Endometrial microvascular endothelial cells (primary cell): Measurements from ENCODE around the gene HSPBP1. TPM values are rescaled to one million over a fixed set of nuclear protein-coding genes. Genes with fewer than 3 reads are reported as not detected.

Source experiments
- in situ Hi-C: cut with HindIII; loops from 2 replicates; pipeline ENCODE4 v1.10.0; 2017; ENCODE audit warnings: low sequenced_read_pairs, low pct_unique_long_range_greater_than_20kb; ENCODE audit errors: inconsistent ontology term
- total RNA-seq: library from RNA; depleted of rRNA; stranded (reverse); fragments of >200 nt; gene quantifications from one replicate; pipeline ENCODE4 v1.2.3, GENCODE V29; 2015; ENCODE audit errors: inconsistent ontology term

The HSPBP1 gene
- total RNA-seq, 1 donor from 2014 or later = 26.7 TPM

DNA sequence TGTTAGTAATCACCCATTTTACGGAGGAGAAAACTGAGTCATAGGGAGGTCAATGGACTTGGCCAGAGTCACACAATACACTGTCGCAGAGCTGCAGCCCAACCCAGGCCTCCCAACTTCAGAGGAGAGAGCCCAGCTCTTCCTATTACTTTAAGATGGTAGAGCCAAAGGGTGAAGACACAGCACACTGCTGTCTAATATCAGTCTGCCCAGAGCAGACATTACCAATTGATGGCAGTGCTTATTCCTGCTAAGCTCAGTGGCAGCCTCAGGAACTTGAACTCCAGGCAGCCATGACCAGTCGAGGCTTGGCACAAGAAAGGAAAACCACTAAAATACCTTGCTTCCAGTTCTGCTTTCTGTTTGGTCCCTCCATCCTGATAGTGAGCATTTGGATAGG, 26.8 kb upstream of the HSPBP1 start:
- in situ Hi-C loops = no loop called here

DNA sequence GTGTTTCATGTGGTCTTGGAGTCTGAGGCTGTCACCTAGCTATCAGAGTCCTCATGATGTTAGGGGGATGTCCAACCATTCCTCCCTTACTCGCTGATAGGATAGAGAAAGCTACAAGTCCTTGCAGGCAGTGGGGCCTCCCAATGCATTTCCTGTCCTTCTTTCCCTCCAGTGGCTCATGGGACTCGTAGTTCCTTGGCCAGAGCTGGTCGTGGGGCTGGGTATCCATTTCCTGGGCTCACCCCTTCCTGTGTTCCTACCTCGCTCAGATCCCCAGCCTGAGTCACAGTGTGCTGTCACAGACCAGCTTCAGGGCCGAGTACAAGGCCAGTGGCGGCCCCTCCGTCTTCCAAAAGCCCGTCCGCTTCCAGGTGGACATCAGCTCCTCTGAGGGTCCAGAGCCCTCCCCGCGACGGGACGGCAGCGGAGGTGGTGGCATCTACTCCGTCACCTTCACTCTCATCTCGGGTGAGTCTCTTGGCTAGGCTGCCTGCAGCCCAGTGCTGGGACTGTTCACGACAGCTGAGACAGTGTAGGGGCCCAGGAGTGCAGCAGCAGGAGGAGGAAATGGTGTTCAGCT, 26.2 kb upstream of the HSPBP1 start:
- in situ Hi-C loops = no loop called here

DNA sequence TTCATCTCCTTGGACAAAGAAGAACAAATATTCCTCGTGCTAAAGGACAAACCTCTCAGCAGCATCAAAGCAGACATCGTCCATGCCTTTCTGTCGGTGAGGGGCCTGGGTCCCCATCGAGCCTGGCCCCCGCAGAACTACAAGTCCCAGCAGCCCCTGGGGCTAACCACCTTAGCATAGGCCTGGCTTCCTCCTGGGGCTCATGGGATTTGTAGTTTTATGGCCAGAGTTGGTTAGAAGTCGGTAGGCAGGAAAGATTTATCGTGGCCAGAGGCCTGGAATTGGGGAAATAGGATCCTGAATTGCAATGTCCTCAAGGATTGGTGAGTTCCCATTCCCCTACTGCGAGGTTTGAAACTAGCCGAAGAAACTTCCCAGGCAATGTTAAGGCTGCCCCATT, 25.6 kb upstream of the HSPBP1 start:
- in situ Hi-C loops = no loop called here

DNA sequence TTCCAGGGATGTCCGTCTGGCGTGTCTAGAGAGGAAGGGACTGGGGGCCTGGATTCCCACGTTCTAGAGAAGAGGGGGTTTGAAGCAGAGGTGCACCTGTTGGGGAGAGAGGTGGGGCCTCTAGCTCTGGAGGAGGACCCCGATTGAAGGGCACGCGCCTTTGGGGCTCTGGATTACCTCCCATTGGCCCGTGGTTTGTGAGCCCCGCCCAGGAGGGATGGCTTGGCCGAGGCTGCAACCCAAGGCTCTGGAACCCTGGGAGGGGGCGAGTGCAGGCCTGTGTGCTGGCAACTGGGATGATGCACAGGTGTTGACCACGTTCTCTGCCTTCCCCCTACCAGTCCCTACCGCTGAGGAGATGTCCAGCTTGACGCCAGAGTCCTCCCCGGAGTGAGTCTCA, 25.1 kb upstream of the HSPBP1 start:
- in situ Hi-C loops = no loop called here

DNA sequence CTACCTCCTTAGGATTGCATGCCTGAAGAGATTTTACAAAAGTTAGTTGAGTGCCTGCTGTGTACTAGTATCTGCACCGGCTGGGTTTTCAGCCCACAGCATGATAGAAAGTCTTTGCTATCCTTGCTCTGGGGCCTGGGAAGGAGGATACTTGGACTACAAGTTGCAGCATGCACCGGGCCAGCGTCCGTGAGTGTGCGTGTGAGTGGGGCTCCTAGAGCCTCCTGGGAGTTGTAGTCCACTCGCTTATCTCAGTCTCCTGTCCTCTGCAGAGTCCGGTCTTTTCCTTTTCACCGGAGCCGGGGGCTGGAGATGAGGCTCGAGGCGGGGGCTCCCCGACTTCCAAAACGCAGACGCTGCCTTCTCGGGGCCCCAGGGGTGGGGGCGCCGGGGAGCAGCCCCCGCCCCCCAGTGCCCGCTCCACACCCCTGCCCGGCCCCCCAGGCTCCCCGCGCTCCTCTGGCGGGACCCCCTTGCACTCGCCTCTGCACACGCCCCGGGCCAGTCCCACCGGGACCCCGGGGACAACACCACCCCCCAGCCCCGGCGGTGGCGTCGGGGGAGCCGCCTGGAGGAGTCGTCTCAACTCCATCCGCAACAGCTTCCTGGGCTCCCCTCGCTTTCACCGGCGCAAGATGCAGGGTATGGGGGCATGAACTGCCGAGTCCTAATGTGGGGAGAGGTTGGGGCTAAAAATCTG, 24.5 kb upstream of the HSPBP1 start:
- in situ Hi-C loops = no loop called here

- in situ Hi-C loops = no loop called here
These were observed 23.6 kb upstream of the HSPBP1 start for GRCh38 chr19:55303477-55303876.

GRCh38 chr19:55302318-55302703, 22.4 kb upstream of the HSPBP1 start:
- in situ Hi-C loops = no loop called here

DNA sequence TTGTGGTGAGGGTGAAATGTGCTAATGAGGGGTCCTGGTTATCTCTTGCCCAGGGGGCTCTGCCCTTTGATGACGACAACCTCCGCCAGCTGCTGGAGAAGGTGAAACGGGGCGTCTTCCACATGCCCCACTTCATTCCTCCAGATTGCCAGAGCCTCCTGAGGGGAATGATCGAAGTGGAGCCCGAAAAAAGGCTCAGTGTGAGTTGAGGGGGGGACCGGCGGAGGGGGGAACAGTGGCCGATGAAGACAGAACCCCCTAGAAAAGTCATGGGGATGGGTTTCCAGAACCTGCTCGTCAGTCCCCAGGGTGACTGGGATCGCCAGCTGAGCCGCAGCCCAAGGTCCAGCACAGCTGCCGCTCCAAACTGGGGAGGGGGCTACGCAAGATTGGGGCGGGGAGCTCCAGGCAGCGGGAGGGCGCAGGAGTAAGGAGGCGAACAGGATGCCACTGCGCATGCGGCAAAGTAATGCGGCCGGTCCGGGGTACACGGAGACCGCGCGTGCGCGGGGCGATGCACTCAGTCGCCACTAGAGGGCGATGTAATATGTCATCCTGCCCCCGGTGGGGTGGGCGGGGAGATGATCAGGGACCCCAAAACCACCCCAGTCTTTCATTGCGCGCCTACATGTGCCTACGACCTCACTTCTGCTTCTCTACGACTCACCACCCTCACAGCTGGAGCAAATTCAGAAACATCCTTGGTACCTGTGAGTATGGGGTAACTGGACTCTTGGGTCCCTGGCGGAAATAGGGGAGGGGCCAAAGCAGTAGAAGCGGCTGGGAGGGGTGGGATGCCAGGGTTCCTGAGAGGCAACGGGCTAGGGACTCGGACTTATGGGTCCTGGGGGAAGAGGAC, 21.8 kb upstream of the HSPBP1 start:
- in situ Hi-C loops = no loop called here

GRCh38 chr19:55300886-55301458, 21.1 kb upstream of the HSPBP1 start:
- in situ Hi-C loops = no loop called here

DNA sequence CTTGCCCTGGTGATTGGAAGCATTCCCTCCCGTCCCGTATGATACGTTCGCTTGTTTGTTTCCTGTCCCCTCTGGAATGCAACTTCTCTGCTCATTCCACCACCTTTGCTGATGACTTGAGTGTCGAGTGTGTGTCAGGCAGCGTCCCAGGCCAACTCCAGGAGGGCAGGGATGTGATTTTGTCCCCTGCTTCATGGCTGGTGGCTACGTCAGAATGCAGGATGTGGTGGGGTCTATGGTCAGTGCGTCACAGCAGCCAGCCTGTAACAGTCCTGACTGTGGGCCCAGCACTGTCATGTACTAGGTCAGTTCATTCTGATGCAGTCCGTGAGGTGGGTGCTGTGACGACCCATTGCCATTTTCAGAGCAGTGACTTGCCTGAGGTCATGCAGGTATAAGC, 20.1 kb upstream of the HSPBP1 start:
- in situ Hi-C loops = loop anchor here (10.0 kb wide), 2 partner anchors 55 to 125 kb away; partner anchors contain the start of gene COX6B2

GRCh38 chr19:55297267-55297666, 17.4 kb upstream of the HSPBP1 start:
- in situ Hi-C loops = loop anchor here (10.0 kb wide), 2 partner anchors 58 to 122 kb away; partner anchors contain the start of gene COX6B2

DNA sequence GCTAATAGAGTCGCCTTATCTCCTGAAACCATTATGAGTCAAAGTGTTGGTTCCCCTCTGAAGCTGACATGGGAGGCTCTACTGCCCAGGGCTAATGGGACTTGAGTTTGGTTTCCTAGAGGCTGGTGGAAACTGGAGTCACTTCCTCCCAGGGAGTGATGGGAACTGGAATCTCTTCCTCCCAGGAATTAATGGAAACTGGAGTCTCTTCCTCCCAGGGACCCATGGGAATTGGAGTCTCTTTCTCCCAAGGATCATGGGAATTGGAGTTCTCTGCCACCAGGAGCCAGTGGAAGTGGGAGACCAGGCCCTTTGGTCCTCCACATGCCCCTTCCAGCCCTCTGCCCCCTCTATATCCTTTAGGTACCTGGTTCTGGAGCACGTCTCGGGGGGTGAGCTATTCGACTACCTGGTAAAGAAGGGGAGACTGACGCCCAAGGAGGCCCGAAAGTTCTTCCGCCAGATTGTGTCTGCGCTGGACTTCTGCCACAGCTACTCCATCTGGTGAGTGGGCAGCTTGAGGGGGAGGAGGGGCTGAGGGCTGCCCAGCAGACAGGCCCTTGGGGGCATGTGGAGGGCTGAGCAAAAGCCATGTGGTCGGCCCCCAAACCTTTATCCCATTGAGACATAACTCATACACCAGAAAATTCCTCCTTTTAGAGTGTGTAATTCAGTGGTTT, 9.3 kb upstream of the HSPBP1 start:
- in situ Hi-C loops = no loop called here

GRCh38 chr19:55287361-55288079, 7.6 kb upstream of the HSPBP1 start:
- in situ Hi-C loops = no loop called here

GRCh38 chr19:55285229-55285890, 5.5 kb upstream of the HSPBP1 start:
- in situ Hi-C loops = no loop called here

DNA sequence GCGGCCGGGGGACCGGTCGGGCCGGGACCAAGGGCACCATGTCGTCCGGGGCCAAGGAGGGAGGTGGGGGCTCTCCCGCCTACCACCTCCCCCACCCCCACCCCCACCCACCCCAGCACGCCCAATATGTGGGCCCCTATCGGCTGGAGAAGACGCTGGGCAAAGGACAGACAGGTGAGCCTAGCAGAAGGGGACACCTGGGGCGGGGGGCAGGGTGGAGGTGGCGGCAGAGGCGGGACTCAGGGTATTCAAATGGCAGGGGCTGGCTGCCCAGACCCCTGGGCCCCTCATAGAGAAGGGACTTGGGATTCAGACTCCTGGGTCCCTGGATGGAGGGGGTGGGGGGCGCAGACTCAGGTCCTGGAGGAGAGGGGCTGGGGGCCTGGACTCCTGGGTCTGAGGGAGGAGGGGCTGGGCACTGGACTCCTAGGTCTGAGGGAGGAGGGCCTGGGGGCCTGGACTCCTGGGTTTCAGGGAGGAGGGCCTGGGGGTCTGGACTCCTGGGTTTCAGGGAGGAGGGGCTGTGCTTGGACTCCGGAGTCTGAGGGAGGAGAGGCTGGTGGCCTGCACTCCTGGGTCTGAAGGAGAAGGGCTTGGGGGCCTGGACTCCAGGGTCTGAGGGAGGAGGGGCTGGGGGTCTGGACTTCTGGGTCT, 4.6 kb upstream of the HSPBP1 start:
- in situ Hi-C loops = no loop called here

- in situ Hi-C loops = no loop called here
These were observed 3.9 kb upstream of the HSPBP1 start, which contains the start of gene BRSK1 for GRCh38 chr19:55283548-55284377. Gene BRSK1, plus strand, starts transcription at chr19:55283997. Its CDS starts 446 bp downstream, at chr19:55284443.

GRCh38 chr19:55279340-55279739, 570 bp downstream of the HSPBP1 start:
- in situ Hi-C loops = no loop called here
